Bronchial epithelial cell (primary cell): ENCODE data around the gene ZNF423. TPM values are rescaled to one million over a fixed set of nuclear protein-coding genes. Genes with fewer than 3 reads are reported as not detected.

Experiments
- DNase-seq: peaks from one replicate; pipeline ENCODE4 v3.0.0-alpha.2; 2010; ENCODE audit warnings: low read depth
- FAIRE-seq: peaks from 2 replicates; lab custom pipeline; 2011; peaks lifted over from hg19 to GRCh38; lab: Jason Lieb, UNC
- H3K27me3 ChIP-seq: 2 replicates; pipeline ENCODE4 v1.5.1; 2011; ENCODE audit warnings: low read length; ENCODE audit not compliant: control insufficient read depth, insufficient read depth
- H3K36me3 ChIP-seq: 2 replicates; pipeline ENCODE4 v1.5.1; 2011; ENCODE audit warnings: low read length; ENCODE audit not compliant: control insufficient read depth, insufficient read depth
- H3K4me3 ChIP-seq: 2 replicates; pipeline ENCODE4 v1.5.1; 2011; ENCODE audit warnings: mild to moderate bottlenecking, low read depth, low read length, control low read depth
- total RNA-seq: library from RNA; depleted of rRNA; stranded (reverse); fragments of >200 nt; gene quantifications from 2 replicates; pipeline ENCODE4 v1.2.1, GENCODE V29; 2014
- TF ChIP-seq, protein P1 (sequence below): IDR thresholded peaks from 2 replicates; pipeline ENCODE4 v1.5.1; 2011; ENCODE audit warnings: mild to moderate bottlenecking, moderate library complexity, low read length, control low read depth, inconsistent platforms; ENCODE audit not compliant: insufficient read depth, severe bottlenecking

The ZNF423 gene
- total RNA-seq, 1 donor from 2014 or later, result under 0.01 TPM

DNA sequence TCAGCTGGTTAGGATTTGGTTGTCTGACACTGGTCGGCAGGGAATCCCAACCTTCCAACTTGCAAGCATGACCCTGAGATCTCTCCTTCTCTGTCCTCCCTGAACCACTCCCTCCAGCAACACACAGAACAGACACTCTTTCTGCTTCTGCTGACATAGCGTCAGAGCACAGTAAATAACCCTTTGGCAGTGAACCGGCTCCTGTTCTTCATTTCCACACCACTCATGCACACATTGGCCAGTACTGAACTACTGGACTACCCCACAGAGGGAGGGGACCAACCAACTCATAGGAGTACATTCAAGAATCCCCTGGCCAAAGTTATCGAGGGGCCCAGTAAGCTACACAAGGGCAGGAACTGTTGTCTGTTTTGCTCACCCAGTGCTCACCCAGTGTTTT, 138.2 kb downstream of the ZNF423 start:
- H3K4me3 ChIP-seq, result no peak overlapping the region
- DNase-seq, result no peak
- TF ChIP-seq, protein P1, sequence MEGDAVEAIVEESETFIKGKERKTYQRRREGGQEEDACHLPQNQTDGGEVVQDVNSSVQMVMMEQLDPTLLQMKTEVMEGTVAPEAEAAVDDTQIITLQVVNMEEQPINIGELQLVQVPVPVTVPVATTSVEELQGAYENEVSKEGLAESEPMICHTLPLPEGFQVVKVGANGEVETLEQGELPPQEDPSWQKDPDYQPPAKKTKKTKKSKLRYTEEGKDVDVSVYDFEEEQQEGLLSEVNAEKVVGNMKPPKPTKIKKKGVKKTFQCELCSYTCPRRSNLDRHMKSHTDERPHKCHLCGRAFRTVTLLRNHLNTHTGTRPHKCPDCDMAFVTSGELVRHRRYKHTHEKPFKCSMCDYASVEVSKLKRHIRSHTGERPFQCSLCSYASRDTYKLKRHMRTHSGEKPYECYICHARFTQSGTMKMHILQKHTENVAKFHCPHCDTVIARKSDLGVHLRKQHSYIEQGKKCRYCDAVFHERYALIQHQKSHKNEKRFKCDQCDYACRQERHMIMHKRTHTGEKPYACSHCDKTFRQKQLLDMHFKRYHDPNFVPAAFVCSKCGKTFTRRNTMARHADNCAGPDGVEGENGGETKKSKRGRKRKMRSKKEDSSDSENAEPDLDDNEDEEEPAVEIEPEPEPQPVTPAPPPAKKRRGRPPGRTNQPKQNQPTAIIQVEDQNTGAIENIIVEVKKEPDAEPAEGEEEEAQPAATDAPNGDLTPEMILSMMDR, result no peak
- no peaks in the 10 kb centered on the region for H3K27me3 ChIP-seq
- FAIRE-seq, result no peak
- no peaks in the 10 kb centered on the region for H3K36me3 ChIP-seq

DNA sequence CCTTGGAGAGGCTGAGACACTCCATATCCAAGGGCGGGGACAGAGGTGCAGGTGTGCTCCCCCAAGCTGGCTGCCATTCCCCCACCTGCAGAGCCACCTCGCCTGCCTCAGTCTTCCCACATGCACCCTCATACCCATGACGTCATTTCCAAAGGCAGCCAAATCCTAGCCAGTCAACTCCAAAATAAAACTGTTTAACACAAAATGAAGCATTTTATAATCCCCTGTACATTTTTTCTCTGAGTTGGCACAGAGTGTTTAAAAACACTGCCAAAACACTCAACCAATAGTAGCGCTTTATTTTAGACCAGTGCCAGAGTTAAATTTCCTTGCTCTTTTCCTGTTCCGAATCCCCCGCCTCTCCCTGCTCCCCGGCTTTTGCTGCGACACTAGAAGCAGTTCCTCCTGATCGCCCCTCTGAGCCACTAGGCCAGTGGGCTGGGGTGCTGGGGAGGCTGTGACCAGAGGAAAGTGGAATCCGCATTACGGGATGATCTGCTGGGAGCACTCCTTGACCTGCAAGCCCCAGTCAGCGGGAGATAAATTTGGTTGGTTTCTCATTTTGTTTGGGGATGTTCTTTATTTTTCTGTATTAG, 139.5 kb downstream of the ZNF423 start:
- H3K4me3 ChIP-seq, result no peak overlapping the region
- H3K36me3 ChIP-seq, result no peaks in the 10 kb centered on the region
- TF ChIP-seq, protein P1, result no peak
- FAIRE-seq (no peak), DNase-seq (no peak)
- H3K27me3 ChIP-seq, result no peaks in the 10 kb centered on the region

DNA sequence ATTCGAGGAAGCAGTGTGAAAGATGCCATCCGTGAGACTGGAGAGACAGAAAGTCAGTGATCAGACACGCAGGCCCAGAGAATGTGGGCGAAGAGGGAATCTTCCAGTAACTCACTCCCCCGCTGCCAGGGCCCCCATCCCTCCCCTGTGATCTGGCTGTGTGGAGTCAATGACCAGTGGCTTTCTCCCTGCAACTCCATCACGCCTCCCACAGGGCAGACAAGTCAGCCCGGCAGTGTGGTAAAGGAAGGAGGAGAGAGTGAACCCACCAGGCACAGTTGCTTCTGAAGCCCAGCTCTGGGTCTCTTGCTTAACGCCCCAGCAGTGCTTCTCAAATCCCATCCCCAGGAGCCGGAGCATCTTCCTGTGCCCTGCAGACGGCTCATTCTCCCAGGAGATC, 142.1 kb downstream of the ZNF423 start:
- H3K4me3 ChIP-seq, result no peak overlapping the region
- peak; percentile 47 for FAIRE-seq
- TF ChIP-seq, protein P1, result no peak
- no peaks in the 10 kb centered on the region for H3K27me3 ChIP-seq
- H3K36me3 ChIP-seq, result no peaks in the 10 kb centered on the region
- DNase-seq, result no peak

DNA sequence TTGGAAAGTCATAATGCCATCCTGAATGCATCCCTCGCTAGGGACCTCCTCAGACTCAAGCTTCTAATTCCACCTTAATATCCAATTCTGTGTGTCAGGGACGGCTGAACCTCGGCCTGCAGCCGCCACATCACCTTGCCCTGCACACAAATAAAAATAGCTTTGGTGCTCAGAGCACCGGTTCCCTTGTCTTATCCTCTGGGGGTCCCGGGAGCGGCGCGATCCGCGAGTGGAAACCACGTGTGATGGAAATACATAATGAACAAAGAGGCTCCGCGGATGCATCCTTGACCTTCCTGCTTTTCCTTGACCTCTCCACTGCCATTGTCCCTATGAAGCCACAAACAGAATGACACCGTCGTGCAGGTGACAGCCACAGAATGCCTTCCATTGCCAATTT, 143.4 kb downstream of the ZNF423 start:
- Histone ChIP-seq H3K27me3 (no peaks in the 10 kb centered on the region), H3K4me3 (no peak overlapping the region), H3K36me3 (no peaks in the 10 kb centered on the region)
- no peak for FAIRE-seq
- DNase-seq, result no peak
- TF ChIP-seq, protein P1, result no peak

DNA sequence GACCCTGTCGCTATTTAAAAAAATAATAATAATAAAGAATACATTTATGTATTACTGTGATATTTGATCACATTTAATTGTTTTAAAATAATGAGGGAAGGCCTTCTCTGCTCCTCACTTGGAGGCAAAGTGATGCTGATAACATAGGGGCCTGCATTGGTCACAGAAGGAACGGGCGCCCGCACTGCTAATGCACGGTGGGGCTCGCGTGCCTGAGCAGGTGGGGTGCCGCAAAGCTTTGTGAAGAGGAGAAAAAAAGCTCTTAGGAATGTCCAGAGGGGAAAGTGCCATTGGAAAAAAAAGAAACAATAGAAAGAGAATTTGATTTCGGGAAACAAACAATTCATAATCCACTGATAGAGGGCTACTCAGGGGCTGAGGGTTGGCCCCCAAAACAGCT, 143.8 kb downstream of the ZNF423 start:
- TF ChIP-seq, protein P1, result no peak
- H3K36me3 ChIP-seq, result no peaks in the 10 kb centered on the region
- no peak overlapping the region for H3K4me3 ChIP-seq
- FAIRE-seq, result no peak
- H3K27me3 ChIP-seq, result no peaks in the 10 kb centered on the region
- no peak for DNase-seq

DNA sequence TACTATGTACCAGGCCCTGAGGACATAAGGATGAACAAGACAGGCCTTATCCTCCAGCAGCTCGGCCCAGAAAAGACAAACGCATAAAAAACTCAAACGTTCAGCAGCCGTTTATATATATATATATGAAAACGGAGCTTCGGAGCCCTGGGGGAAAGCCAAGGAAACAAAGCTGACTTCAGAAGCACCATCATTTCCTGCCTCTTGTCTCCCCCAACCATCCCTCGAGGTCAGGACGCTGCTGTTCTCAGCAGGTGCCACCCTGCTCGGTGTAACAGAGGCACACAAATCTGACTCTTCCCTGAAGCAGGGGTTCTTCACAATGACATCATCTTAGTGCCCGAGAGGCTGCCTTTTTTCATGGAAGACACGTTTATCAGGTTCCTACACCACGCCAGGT, 146.9 kb downstream of the ZNF423 start:
- DNase-seq (no peak), FAIRE-seq (no peak)
- Histone ChIP-seq H3K27me3 (no peaks in the 10 kb centered on the region), H3K36me3 (no peaks in the 10 kb centered on the region), H3K4me3 (no peak overlapping the region)
- TF ChIP-seq, protein P1, result no peak
